Calu3 (cell line): Measurements from ENCODE around the gene HMX1. TPM values are rescaled to one million over a fixed set of nuclear protein-coding genes. Genes with fewer than 3 reads are reported as not detected.

ENCODE experiments used
- BruUV-seq: library from RNA; stranded (reverse); fragments of 400-500 nt; replicated peaks from 2 replicates; lab custom pipeline; 2021; lab: Mats Ljungman, UMichigan
- CTCF ChIA-PET: fragments of 300-600 bp; sonication (Branson Sonifier 250); formaldehyde crosslinking; loops from one replicate; lab custom pipeline; 2022; ENCODE audit warnings: antibody characterized with exemption; lab: Charles Lee
- DNase-seq: peaks from one replicate; pipeline ENCODE4 v3.0.0; 2022
- H3K27ac Mint-ChIP-seq: one replicate; pipeline ENCODE4 v1.8.0; 2022; ENCODE audit warnings: mixed read lengths; ENCODE audit not compliant: unreplicated experiment
- H3K27me3 Mint-ChIP-seq: one replicate; pipeline ENCODE4 v1.8.0; 2022; ENCODE audit warnings: mixed read lengths; ENCODE audit not compliant: unreplicated experiment
- H3K36me3 Mint-ChIP-seq: one replicate; pipeline ENCODE4 v1.8.0; 2022; ENCODE audit warnings: mild to moderate bottlenecking, moderate library complexity, mixed read lengths; ENCODE audit not compliant: insufficient read depth, unreplicated experiment
- H3K4me1 Mint-ChIP-seq: one replicate; pipeline ENCODE4 v1.8.0; 2022; ENCODE audit warnings: mild to moderate bottlenecking, low read depth, mixed read lengths; ENCODE audit not compliant: unreplicated experiment
- H3K4me3 Mint-ChIP-seq: one replicate; pipeline ENCODE4 v1.8.0; 2022; ENCODE audit warnings: mild to moderate bottlenecking, low read depth, moderate library complexity, mixed read lengths; ENCODE audit not compliant: unreplicated experiment
- H3K9me3 Mint-ChIP-seq: one replicate; pipeline ENCODE4 v1.8.0; 2022; ENCODE audit warnings: low read depth, mixed read lengths; ENCODE audit not compliant: unreplicated experiment
- CTCF ChIP-seq: fragments of 200-600 bp; IDR thresholded peaks from one replicate; pipeline ENCODE4 v1.8.0; 2022; ENCODE audit warnings: antibody characterized with exemption; ENCODE audit not compliant: unreplicated experiment
- intact Hi-C: fragments of 100-400 bp; cut with micrococcal nuclease; formaldehyde crosslinking; loops from one replicate; pipeline ENCODE4 v1.10.0; 2022; ENCODE audit not compliant: unreplicated experiment
- total RNA-seq: library from RNA; stranded (reverse); gene quantifications from 2 replicates; pipeline ENCODE4 v1.2.3, GENCODE V29; 2022

Gene HMX1
- total RNA-seq, 1 experiment from 2014 or later = not detected

- Mint-ChIP-seq H3K4me3 (no peak overlapping the region), H3K27me3 (no peaks in the 10 kb centered on the region), H3K4me1 (no peaks in the 10 kb centered on the region), H3K36me3 (no peaks in the 10 kb centered on the region), H3K27ac (no peak overlapping the region), H3K9me3 (no peaks in the 10 kb centered on the region)
- TF ChIP-seq CTCF = no peak
- no TSS peak for BruUV-seq
- CTCF ChIA-PET = no interaction called here
- no peak for DNase-seq
- intact Hi-C loops = no loop called here
These were observed 34.9 kb downstream of the HMX1 start for GRCh38 chr4:8836664-8837171.

- no TSS peak for BruUV-seq
- Mint-ChIP-seq H3K4me3 (no peak overlapping the region), H3K9me3 (no peaks in the 10 kb centered on the region), H3K27me3 (no peaks in the 10 kb centered on the region), H3K36me3 (no peaks in the 10 kb centered on the region), H3K27ac (no peak overlapping the region), H3K4me1 (no peaks in the 10 kb centered on the region)
- DNase-seq = no peak
- TF ChIP-seq CTCF = no peak
- intact Hi-C loops = no loop called here
- CTCF ChIA-PET = no interaction called here
These were observed 35.9 kb downstream of the HMX1 start for GRCh38 chr4:8835521-8836365.

- CTCF ChIA-PET = no interaction called here
- BruUV-seq = no TSS peak
- no peak for DNase-seq
- H3K4me1 Mint-ChIP-seq = no peaks in the 10 kb centered on the region
- no peaks in the 10 kb centered on the region for H3K9me3 Mint-ChIP-seq
- peaks cover 5% of the 10 kb centered on the region for H3K27me3 Mint-ChIP-seq
- H3K27ac Mint-ChIP-seq = no peak overlapping the region
- intact Hi-C loops = no loop called here
- no peak for TF ChIP-seq CTCF
- no peak overlapping the region for H3K4me3 Mint-ChIP-seq
- H3K36me3 Mint-ChIP-seq = no peaks in the 10 kb centered on the region
These were observed 36.9 kb downstream of the HMX1 start for GRCh38 chr4:8834681-8835220.

GRCh38 chr4:8832113-8832915, 39.3 kb downstream of the HMX1 start:
- no peak overlapping the region for H3K4me3 Mint-ChIP-seq
- peaks cover 2% of the 10 kb centered on the region for H3K9me3 Mint-ChIP-seq

More at GRCh38 chr4:8832113-8832915, 39.3 kb downstream of the HMX1 start:
- intact Hi-C loops = no loop called here
- no peaks in the 10 kb centered on the region for H3K4me1 Mint-ChIP-seq
- H3K36me3 Mint-ChIP-seq = no peaks in the 10 kb centered on the region
- CTCF ChIA-PET = no interaction called here
- BruUV-seq = no TSS peak
- no peak overlapping the region for H3K27ac Mint-ChIP-seq
- no peak for TF ChIP-seq CTCF
- H3K27me3 Mint-ChIP-seq = peaks cover 12% of the 10 kb centered on the region
- no peak for DNase-seq
